ENCODE data around the gene GFM1.

The GFM1 gene

GRCh38 chr3:158640646-158641045 is 3.7 kb upstream of the GFM1 start:
- no peak overlapping the region for H3K4me3 ChIP-seq (ENCODE audit: control insufficient read depth, low read depth, low read length)
- TF ChIP-seq CTCF (conservative IDR thresholded peaks at IDR 0.05; ENCODE audit: control insufficient read depth, insufficient read depth, low read depth, low read length) = no peak
- no peak for DNase-seq (ENCODE audit: low read depth)

GRCh38 chr3:158642005-158642404 is 2.3 kb upstream of the GFM1 start:
- no peak overlapping the region for H3K4me3 ChIP-seq (ENCODE audit: control insufficient read depth, low read depth, low read length)
- DNase-seq (ENCODE audit: low read depth) = no peak
- TF ChIP-seq CTCF (conservative IDR thresholded peaks at IDR 0.05; ENCODE audit: control insufficient read depth, insufficient read depth, low read depth, low read length) = no peak

- TF ChIP-seq CTCF (conservative IDR thresholded peaks at IDR 0.05; ENCODE audit: control insufficient read depth, insufficient read depth, low read depth, low read length) = no peak
- no peak overlapping the region for H3K4me3 ChIP-seq (ENCODE audit: control insufficient read depth, low read depth, low read length)
- peak; percentile 5 for DNase-seq (ENCODE audit: low read depth)
These were observed 1.7 kb upstream of the GFM1 start for GRCh38 chr3:158642474-158643210.

- TF ChIP-seq CTCF (conservative IDR thresholded peaks at IDR 0.05; ENCODE audit: control insufficient read depth, insufficient read depth, low read depth, low read length) = no peak
- no peak overlapping the region for H3K4me3 ChIP-seq (ENCODE audit: control insufficient read depth, low read depth, low read length)
- DNase-seq (ENCODE audit: low read depth) = no peak
These were observed 5.5 kb downstream of the GFM1 start for GRCh38 chr3:158649791-158650190.

- H3K4me3 ChIP-seq (ENCODE audit: control insufficient read depth, low read depth, low read length) = no peak overlapping the region
- no peak for TF ChIP-seq CTCF (conservative IDR thresholded peaks at IDR 0.05; ENCODE audit: control insufficient read depth, insufficient read depth, low read depth, low read length)
- no peak for DNase-seq (ENCODE audit: low read depth)
These were observed 6.9 kb downstream of the GFM1 start for GRCh38 chr3:158651192-158651591.

- TF ChIP-seq CTCF (conservative IDR thresholded peaks at IDR 0.05; ENCODE audit: control insufficient read depth, insufficient read depth, low read depth, low read length) = no peak
- H3K4me3 ChIP-seq (ENCODE audit: control insufficient read depth, low read depth, low read length) = no peak overlapping the region
- no peak for DNase-seq (ENCODE audit: low read depth)
These were observed 8.1 kb downstream of the GFM1 start for GRCh38 chr3:158652463-158652862.

Data from fibroblast of mammary gland (primary cell).